ENCODE results near the gene DIP2A. TPM values are rescaled to one million over a fixed set of nuclear protein-coding genes. Genes with fewer than 3 reads are reported as not detected.
A peak's percentile ranks its signal among the peaks of the same experiment; 100 is the strongest.

DIP2A gene
- total RNA-seq, 1 experiment from 2014 or later, result 21.5 TPM

- peak; percentile 14 for DNase-seq (ENCODE audit: low read depth)
These were observed 68.7 kb downstream of the DIP2A start for GRCh38 chr21:46527393-46527792.

DNA sequence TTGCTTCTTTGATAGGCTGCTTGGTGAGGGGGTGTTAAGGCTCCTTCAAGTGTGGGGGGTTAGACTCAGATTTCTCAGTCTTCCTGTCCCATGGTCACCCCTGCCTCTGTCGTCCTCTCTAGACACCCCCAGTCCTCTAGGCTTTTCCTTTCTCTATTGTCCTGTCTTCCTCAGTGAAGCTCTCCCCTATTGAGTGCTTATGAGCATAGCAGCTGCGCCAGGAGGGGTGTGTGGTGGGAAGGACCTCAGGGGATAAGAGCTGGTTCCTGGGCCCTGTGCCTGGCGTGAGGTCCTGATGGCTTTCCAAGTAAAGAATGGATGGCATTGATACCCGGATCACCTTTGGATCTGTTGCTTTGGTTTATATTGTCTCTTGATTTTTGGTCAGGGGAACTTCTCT lies 69.1 kb downstream of the DIP2A start:
- DNase-seq (ENCODE audit: low read depth), result no peak

GRCh38 chr21:46532080-46532479 lies 73.4 kb downstream of the DIP2A start:
- DNase-seq (ENCODE audit: low read depth), result no peak

DNA sequence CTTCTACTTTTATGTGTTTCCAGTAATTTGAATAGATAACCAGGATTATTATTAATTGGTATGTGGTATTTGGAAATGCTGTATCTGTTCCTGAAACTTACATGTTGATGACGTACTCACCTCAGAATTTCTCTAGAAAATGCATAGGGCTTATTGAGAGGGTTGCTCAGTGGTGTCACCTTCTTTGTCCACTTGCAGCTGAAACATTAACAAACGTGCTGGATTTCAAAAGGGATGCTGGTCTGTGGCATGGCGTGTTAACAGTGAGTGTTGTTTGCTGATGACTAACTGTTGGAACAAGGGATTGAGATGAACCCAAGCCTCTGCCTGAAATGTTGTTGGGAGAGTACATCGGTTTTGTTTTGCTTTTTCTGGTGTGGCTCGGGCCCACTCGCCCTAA lies 78.3 kb downstream of the DIP2A start:
- no peak for DNase-seq (ENCODE audit: low read depth)

- DNase-seq (ENCODE audit: low read depth), result no peak
These were observed 79.6 kb downstream of the DIP2A start for GRCh38 chr21:46538262-46538661.

DNA sequence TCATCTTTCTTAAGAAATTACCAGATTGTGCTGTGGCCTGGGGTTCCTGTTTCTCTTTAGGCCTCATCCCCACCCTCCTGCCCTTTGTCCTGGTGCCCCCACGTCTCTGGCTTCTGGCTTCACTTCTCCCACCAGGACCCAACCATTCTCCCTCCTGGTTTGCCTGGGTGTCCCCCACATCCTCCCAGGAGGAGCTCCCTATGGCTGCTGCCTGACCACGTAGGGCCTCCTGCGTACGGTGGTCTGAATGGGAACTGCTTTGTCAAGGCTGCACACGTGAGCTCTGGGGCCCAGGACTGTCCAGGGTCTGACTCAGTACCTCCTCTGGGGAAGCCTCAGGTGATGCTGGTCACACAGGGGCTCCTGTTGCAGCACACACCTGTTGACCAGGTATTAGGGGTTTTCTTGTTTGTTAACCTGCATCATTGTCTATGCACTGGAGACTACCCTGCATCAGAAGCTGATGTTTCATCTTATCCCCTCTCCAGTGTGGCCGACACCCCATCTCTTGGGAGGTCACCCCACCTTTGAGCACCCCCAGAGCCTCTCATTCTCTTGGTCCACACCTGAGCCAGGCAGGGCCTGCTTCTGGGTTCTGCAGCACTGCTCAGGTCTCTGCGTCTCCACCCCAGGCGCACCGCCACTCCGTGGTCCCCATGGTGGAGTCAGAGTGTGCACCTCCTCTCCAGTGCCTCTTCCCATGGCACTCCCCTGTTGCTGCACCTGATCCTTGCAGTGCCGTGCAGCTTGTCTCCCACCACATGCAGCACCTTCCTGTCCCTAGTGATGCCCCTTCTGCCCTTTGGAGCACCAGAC lies 80.4 kb downstream of the DIP2A start:
- DNase-seq (ENCODE audit: low read depth), result no peak

DNA sequence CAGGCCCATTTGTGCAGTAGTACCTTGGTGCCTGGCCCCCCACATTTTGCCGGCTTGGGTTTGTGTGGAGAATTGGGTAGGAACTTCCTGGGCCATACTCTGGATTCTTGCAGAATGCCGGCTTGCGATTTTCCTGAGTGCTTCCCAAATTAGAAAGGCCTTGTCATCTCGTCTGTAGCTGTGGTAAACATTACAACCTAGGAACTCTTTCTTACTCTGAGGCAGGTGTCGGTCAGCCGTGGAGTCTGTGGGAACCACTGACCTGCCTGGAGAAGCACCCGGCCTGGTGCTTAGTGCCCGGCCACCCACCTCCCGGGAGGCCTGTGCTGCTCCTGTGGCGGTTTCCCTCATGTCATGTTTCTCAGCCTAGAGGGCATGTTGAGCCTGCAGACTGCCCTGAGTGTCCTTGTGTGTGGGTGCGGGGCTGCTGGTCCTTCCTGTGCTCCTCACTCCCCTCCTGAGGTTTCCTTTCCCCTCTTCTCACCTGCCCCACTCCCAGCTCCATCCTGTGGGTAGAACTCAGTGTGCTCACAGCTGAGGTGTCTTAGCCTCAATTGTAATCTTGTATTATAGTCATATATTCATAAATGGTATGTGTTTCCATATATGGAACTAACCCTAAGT lies 81.5 kb downstream of the DIP2A start:
- DNase-seq (ENCODE audit: low read depth), result no peak

DNA sequence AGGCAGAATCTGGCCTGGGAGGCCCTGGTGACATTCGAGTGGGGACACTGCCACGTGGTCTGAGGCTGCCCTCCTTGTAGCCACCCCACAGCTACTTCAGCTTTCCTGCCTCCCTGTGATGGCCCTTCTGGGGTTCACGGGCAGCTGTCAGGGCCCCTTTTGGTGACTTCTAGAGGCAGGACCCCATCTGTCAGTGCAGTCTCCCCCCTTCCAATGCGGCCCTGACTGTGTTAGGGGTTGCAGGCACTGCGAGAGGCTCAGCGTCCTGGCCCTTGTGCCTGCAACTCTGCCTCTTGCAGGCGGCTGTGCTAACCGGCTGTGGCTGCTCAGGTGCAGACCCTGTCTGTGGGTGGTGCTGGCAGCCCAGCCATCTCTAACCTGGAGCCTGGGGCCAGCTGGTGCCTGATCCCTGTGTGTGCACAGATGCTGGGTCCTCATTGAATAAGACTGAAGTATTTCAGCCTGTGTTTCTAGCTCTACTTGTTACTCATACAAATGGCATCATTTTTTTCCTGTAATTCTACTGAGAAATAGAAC lies 84.0 kb downstream of the DIP2A start:
- no peak for DNase-seq (ENCODE audit: low read depth)

- no peak for DNase-seq (ENCODE audit: low read depth)
These were observed 84.6 kb downstream of the DIP2A start for GRCh38 chr21:46543306-46543705.

GRCh38 chr21:46544003-46544402 lies 85.3 kb downstream of the DIP2A start:
- no peak for DNase-seq (ENCODE audit: low read depth)

GRCh38 chr21:46544824-46545223 lies 86.1 kb downstream of the DIP2A start:
- no peak for DNase-seq (ENCODE audit: low read depth)

GRCh38 chr21:46545363-46545762 lies 86.7 kb downstream of the DIP2A start:
- DNase-seq (ENCODE audit: low read depth), result no peak

- no peak for DNase-seq (ENCODE audit: low read depth)
These were observed 87.2 kb downstream of the DIP2A start for GRCh38 chr21:46545911-46546310.

DNA sequence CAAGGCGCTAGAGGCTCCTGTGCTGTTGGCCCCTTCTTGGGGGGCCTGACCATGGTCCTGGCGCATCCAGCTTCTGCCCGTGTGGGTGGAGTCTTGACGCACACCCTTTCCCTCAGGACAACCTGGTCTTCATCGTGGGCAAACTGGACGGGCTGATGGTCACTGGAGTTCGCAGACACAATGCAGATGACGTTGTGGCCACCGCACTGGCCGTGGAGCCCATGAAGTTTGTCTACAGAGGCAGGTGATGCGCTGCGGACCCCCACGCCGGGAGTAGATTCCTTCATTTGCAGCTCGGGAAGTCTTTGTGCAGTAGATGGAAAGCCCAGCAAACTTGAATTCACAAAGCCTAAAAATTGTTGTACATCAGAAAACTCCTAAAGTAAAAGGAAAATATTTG lies 88.1 kb downstream of the DIP2A start:
- no peak for DNase-seq (ENCODE audit: low read depth)

GRCh38 chr21:46549650-46550049 lies 91.0 kb downstream of the DIP2A start:
- DNase-seq (ENCODE audit: low read depth), result no peak

DNA sequence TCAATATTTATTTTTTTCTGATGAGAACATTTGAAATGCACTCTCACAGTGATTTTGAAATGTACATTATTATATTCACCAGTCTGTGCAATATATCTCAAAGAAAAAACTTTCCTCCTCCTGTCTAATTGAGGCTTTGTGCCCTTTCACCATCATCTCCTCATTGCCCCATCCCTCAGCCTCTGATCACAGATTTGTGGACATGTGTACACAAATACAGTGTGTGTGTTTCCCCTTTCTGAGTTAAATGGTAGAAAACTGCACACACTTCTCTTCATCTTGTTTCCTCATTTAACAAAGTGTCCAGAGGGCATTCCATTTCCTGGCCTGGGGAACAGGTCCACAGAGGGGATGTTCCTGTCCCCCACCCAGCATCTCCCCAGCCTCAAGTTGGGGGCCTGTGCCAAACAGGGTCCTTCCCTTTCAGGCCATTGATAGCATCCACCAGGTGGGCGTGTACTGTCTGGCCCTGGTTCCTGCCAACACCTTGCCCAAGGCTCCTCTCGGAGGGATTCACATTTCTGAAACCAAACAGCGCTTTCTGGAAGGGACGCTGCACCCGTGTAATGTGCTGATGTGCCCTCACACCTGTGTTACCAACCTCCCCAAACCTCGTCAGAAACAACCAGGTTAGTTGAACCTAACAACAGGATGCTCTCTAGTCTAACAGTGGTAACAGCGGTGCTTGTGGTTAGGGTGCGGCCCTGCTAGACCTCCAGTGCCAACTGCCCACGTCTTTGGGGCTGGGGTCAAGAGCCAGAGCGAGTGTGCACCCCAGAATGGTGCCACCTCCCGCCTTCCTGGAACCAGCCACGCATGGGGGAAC lies 91.6 kb downstream of the DIP2A start:
- no peak for DNase-seq (ENCODE audit: low read depth)

- no peak for DNase-seq (ENCODE audit: low read depth)
These were observed 93.0 kb downstream of the DIP2A start for GRCh38 chr21:46551636-46552241.

DNA sequence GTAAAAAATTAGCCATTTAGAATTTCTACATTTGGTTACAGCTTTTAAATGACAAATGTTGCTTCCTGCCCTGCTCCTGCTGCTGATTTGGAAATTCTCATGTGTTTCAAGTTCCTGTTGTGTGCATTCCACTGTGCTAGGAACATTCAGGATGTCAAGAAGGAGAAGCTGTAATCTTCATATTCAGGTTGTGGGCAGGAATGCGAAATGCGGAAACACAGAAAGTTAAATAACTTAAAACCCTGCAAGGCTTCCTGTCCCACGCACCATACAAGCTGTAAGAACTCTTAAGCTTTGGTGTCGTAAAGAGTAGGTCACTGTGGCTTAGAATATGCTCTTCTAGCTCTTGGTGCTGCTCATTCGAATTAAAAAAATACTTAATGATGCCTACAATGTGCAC lies 93.6 kb downstream of the DIP2A start:
- DNase-seq (ENCODE audit: low read depth), result no peak

- DNase-seq (ENCODE audit: low read depth), result no peak
These were observed 94.2 kb downstream of the DIP2A start for GRCh38 chr21:46552865-46553379.

DNA sequence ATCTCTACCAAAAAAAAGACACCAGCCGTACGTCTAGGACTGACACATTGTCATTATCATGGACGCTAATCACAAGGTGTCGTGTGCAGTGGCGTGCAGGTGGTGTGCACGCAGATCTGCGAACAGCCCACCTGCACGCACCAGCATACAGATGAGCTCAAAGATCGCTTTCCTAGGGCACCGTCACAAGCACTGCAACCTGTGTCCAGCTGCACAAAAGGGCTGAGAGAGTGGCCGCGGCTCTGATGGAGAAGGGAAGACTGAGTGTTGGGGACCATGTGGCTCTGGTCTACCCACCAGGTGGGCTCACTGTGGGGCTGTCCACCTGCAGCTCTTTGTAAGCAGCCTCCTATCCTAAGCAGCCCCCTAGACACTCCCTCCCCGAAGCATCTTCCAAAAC lies 95.3 kb downstream of the DIP2A start:
- DNase-seq (ENCODE audit: low read depth), result no peak

- no peak for DNase-seq (ENCODE audit: low read depth)
These were observed 95.9 kb downstream of the DIP2A start for GRCh38 chr21:46554431-46555224.
